Mesothelial cell of epicardium (in vitro differentiated cells): ENCODE measurements around the gene ZFR2. TPM values are rescaled to one million over a fixed set of nuclear protein-coding genes. Genes with fewer than 3 reads are reported as not detected.

ENCODE experiments used
- DNase-seq, 2 experiments: peaks; one replicate each; pipeline ENCODE4 v3.0.0; 2021; ENCODE audit warnings: low spot score in 2 of 2; ENCODE audit not compliant: unreplicated experiment in 2 of 2
- H3K27ac Mint-ChIP-seq: 2 replicates; pipeline ENCODE4 v1.8.0; 2021; ENCODE audit warnings: mixed read lengths
- H3K27me3 Mint-ChIP-seq: 2 replicates; pipeline ENCODE4 v1.8.0; 2021; ENCODE audit warnings: low read depth, mixed read lengths
- H3K36me3 Mint-ChIP-seq: 2 replicates; pipeline ENCODE4 v1.8.0; 2021; ENCODE audit warnings: mixed read lengths
- H3K4me1 Mint-ChIP-seq: 2 replicates; pipeline ENCODE4 v1.8.0; 2021; ENCODE audit warnings: mixed read lengths
- H3K4me3 Mint-ChIP-seq: 2 replicates; pipeline ENCODE4 v1.8.0; 2021; ENCODE audit warnings: mild to moderate bottlenecking, moderate library complexity, mixed read lengths
- H3K9me3 Mint-ChIP-seq: 2 replicates; pipeline ENCODE4 v1.8.0; 2021; ENCODE audit warnings: mixed read lengths
- total RNA-seq: library from RNA; stranded (reverse); gene quantifications from 3 replicates; pipeline ENCODE4 v1.2.1, GENCODE V29; 2021
- TF ChIP-seq, protein P1 (sequence below): fragments of 200-600 bp; sonication (generic); IDR thresholded peaks from one replicate; pipeline ENCODE4 v1.5.0; 2021; ENCODE audit warnings: antibody characterized with exemption; ENCODE audit not compliant: unreplicated experiment

ZFR2 gene
- total RNA-seq, 1 donor from 2014 or later, result 3.6 TPM

- no peak overlapping the region for H3K27ac Mint-ChIP-seq
- peaks cover 3% of the 10 kb centered on the region for H3K27me3 Mint-ChIP-seq
- DNase-seq, result no peak
These were observed 38.9 kb upstream of the ZFR2 start for GRCh38 chr19:3907626-3908265.

GRCh38 chr19:3904233-3904632 lies 35.4 kb upstream of the ZFR2 start:
- Mint-ChIP-seq H3K27ac (no peak overlapping the region), H3K27me3 (peaks cover 3% of the 10 kb centered on the region), H3K4me3 (no peak overlapping the region), H3K4me1 (no peaks in the 10 kb centered on the region), H3K9me3 (no peaks in the 10 kb centered on the region), H3K36me3 (no peaks in the 10 kb centered on the region)
- no peak for DNase-seq
- TF ChIP-seq, protein P1, sequence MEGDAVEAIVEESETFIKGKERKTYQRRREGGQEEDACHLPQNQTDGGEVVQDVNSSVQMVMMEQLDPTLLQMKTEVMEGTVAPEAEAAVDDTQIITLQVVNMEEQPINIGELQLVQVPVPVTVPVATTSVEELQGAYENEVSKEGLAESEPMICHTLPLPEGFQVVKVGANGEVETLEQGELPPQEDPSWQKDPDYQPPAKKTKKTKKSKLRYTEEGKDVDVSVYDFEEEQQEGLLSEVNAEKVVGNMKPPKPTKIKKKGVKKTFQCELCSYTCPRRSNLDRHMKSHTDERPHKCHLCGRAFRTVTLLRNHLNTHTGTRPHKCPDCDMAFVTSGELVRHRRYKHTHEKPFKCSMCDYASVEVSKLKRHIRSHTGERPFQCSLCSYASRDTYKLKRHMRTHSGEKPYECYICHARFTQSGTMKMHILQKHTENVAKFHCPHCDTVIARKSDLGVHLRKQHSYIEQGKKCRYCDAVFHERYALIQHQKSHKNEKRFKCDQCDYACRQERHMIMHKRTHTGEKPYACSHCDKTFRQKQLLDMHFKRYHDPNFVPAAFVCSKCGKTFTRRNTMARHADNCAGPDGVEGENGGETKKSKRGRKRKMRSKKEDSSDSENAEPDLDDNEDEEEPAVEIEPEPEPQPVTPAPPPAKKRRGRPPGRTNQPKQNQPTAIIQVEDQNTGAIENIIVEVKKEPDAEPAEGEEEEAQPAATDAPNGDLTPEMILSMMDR, result no peak

More at GRCh38 chr19:3907626-3908265, 38.9 kb upstream of the ZFR2 start:
- TF ChIP-seq, protein P1, result no peak
- no peaks in the 10 kb centered on the region for H3K4me1 Mint-ChIP-seq
- H3K9me3 Mint-ChIP-seq, result no peaks in the 10 kb centered on the region
- no peak overlapping the region for H3K4me3 Mint-ChIP-seq
- H3K36me3 Mint-ChIP-seq, result no peaks in the 10 kb centered on the region

DNA sequence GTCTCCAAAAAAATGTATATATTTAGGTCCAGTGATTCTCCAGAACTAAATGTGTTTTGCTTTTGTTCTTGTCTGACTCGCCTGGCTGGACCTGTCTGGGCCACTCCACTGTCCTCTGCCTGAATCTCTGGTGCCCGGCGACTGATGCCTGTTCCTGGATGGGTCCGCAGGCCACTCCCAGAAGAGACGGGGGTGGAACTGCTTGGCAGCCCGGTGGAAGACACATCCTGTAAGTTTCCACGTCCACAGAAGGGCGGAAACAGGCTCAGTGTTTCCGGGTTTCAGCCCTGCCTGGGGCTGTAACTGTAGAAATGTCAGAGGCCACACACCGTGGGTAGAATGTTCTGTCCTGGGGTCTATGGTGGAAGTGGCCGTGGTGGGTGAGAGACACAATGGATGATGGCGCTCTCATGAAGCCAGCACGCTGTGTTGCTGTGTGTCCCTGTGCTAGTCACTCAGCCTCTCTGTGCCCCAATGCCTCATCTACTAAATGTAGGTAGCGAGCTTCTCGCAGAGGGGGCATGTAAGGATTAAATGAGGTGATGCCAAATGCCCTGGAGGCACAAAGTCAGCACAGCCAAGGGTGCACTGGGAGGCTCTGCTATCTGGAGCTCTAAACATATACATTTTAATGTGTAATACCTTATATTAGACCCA lies 33.6 kb upstream of the ZFR2 start:
- Mint-ChIP-seq H3K36me3 (no peaks in the 10 kb centered on the region), H3K27ac (no peak overlapping the region), H3K4me3 (no peak overlapping the region), H3K9me3 (peaks cover 7% of the 10 kb centered on the region), H3K4me1 (no peaks in the 10 kb centered on the region), H3K27me3 (peaks cover 5% of the 10 kb centered on the region)
- TF ChIP-seq, protein P1, result no peak
- no peak for DNase-seq

DNA sequence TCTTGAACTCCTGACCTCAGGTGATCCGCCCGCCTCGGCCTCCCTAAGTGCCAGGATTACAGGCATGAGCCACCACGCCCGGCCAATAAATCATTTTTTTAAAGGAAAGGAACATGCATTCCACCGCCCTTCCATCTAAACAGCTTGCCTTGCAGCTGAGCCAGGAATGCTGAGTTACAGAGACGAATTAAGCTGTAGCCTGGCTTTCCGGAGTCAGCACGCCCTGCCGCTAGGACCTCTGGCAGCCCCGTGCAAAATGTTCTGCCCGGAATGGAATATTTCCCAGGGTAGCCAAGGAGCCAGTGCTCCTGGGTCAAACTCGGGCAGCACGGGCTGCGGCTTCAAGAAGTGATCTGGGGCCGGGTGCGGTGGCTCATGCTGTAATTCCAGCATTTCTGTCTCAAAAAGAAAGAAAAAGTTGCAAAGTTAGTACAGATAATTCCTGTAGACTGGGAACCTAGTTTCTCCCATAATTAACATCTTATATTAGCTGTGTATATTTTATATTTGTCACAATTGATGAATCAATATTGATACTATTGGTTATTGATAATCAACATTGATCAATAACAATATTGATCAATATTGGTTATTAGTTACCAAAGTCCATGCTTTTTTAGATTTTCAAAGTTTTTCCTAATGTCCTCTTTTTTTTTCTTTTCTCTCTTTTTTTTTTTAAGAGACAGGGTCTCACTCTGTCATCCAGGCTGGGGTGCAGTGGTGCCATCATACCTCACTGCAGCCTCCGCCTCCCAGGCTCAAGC lies 30.9 kb upstream of the ZFR2 start:
- Mint-ChIP-seq H3K27ac (no peak overlapping the region), H3K4me3 (no peak overlapping the region), H3K4me1 (no peaks in the 10 kb centered on the region), H3K36me3 (no peaks in the 10 kb centered on the region), H3K9me3 (peaks cover 7% of the 10 kb centered on the region), H3K27me3 (peaks cover 4% of the 10 kb centered on the region)
- DNase-seq, result no peak
- TF ChIP-seq, protein P1, result no peak

GRCh38 chr19:3898426-3898825 lies 29.6 kb upstream of the ZFR2 start:
- no peaks in the 10 kb centered on the region for H3K4me1 Mint-ChIP-seq
- H3K4me3 Mint-ChIP-seq, result no peak overlapping the region
- H3K36me3 Mint-ChIP-seq, result no peaks in the 10 kb centered on the region

More at GRCh38 chr19:3898426-3898825, 29.6 kb upstream of the ZFR2 start:
- Mint-ChIP-seq H3K27me3 (peaks cover 4% of the 10 kb centered on the region), H3K9me3 (peaks cover 7% of the 10 kb centered on the region), H3K27ac (no peak overlapping the region)
- TF ChIP-seq, protein P1, result no peak
- no peak for DNase-seq
